ACHN (cell line): ENCODE data around the gene UNC45B.
"Not testable (repeated sequence)": the region's sequence is repeated elsewhere in the genome, so short reads cannot be mapped to it uniquely, and the experiment has no call there.

Experiments
- DNase-seq: peaks from one replicate; pipeline ENCODE4 v3.0.0-alpha.2; 2015
- in situ Hi-C: cut with HindIII; loops from 2 replicates; pipeline ENCODE4 v1.10.0; 2017; ENCODE audit warnings: low sequenced_read_pairs, low pct_ligation_motif_present, low pct_unique_long_range_greater_than_20kb

UNC45B gene

DNA sequence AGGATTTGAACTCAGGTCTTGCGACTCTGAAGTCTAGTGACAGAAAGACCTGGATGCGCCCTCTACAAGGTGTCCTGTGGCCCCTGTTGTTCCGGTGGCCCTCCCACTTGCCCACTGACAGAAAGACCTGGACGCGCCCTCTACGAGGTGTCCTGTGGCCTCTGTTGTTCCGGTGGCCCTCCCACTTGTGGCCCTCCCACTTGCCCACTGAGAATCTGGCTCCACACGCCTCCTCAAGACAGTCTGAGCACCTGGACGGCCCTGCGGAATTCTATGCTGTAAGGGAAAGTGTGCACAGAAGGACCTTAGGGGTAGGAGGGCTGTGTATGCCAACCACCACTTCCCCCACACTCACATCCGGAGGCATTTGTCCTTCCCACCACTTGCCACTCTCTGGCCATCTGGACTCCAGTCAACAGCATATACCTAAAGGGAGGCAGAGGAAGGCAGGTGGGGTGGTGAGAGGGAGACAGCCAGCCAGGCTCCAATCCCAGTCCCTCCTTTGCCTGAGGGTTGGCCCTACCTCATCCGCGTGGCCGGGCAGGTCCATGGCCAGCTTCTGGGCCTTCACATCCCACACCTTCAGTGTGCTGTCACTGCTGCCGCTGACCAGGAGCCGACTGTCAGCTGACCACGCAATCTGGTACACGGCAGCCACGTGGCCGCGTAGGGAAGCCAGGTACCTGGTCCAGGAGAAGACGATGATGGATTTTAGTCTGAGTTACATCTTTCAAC lies 14.6 kb upstream of the UNC45B start:
- in situ Hi-C loops = no loop called here
- DNase-seq = no peak

GRCh38 chr17:35135322-35135721 lies 12.3 kb upstream of the UNC45B start:
- in situ Hi-C loops = no loop called here
- no peak for DNase-seq

DNA sequence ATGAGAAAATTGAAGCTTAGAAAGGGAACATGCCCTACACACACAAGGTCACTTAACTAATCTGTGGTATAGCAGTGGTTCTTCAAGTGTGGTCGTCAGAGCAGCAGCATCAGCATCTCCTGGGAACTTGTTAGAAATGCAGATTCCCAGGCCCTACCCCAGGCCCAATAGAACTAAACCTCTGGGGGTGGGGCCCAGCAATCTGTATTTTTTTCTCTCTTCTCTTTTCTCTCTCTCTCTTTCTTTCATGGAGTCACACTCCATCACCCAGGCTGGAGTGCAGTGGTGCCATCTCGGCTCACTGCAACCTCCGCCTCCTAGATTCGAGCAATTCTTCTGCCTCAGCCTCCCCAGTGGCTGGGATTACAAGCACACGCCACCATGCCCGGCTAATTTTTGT lies 9.4 kb upstream of the UNC45B start:
- no peak for DNase-seq
- in situ Hi-C loops = no loop called here

DNA sequence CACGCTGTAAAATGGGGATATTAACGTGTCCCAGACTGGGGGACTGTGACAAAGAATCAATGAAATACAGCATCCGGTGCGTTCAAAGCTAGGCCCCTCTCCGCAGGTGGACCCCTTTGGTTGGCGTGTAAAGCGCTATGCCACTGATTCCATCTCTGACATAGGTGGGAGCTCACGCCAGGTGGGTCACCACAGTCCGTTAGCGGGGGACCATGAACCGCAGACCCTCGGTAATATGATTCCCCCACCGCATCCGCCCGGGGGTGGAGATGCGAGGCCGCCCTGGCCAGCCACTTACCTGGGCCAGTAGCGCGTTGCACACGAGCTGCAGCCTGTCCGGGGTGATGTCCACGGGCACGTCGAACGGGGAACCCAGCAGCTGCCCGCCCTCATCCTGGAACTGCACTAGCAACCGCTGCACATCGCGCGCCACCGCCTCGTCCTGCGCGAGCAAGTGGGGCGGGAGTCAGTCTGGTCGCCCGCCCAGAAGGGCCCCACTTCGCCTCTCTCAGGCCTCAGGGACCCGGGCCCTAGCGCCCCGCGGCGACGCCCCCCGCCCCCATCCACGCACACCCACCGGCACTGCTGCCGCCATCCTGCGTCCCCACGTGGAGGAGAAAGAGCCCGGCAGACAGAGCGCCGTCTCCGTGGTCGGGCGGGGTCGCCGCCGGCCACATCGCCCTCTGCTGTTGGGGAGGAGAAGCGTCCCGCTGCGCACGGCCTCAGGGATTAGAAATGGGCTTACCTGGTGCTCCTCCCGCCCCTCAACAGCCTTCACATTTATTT lies 5.7 kb upstream of the UNC45B start, which contains the start of gene NLE1:
Gene NLE1 (minus strand): TSS at position 623 of the 786 bp plus-strand sequence. CDS start 28 bp downstream, at position 595.
- in situ Hi-C loops = no loop called here
- DNase-seq = peak; percentile 78

DNA sequence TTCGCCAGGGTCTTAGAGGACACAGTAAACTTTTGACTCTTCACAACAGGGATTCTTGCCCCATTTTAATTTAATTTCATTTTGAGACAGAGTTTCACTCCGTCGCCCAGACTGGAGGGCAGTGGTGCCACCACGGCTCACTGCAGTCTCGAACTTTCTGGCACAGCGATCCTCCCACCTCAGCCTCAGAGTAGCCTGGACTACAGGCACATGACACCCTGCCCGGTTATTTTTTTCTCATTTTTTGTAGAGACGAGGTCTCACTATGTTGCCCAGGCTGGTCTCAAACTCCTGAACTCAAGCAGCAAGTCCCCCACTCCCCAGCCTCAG lies 5.2 kb upstream of the UNC45B start:
- no peak for DNase-seq

DNA sequence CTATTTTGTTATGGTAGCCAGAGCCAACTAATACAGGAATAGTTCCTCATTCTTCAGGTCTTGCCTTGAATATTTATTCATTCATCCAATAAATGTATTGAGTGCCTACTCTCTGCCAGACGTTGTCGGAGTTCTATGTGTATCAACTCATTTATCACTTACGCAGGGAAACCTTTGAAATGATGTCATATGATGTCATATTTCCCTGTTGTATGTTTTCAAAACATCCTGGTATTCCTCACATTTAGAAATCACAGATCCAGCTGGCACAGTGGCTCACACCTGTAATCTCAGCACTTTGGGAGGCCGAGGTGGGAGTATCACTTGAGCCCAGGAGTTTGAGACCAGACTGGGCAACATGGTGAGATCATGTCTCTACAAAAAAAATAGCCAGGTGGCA lies 2.8 kb upstream of the UNC45B start:
- DNase-seq = no peak
- in situ Hi-C loops = no loop called here

More for the DNA sequence above, 5.2 kb upstream of the UNC45B start:
- in situ Hi-C loops = no loop called here

DNA sequence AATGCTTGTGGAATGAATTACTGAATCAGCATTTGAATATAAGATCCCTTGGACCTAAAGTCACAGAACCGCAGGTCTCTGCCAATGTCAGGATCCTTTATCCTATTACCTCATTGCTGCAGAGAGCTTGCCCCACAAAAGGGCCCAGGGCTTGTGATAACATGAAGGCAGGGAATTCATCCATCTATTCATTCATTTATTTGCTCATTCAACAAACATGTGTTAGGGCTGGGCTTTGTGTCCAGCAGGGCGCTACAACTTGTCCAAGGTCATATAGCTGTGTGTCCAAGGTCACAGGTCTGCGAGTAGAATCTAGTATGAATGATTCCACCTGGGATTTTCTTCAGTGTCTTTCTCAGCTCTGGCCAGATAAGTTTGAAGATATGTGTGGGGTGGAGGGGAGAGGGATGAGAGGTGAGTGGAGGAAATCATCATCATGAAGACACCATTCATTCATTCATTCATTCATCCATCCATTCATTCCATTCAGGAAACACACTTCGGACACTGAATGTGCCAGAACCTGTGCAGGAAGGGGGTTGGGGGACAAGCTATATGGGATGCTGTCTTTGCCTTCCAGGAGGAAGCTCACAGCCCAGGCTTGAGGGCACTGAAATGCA lies 1.3 kb upstream of the UNC45B start:
- DNase-seq = no peak
- in situ Hi-C loops = no loop called here

GRCh38 chr17:35148144-35148543 lies 527 bp downstream of the UNC45B start:
- DNase-seq = no peak
- in situ Hi-C loops = no loop called here

DNA sequence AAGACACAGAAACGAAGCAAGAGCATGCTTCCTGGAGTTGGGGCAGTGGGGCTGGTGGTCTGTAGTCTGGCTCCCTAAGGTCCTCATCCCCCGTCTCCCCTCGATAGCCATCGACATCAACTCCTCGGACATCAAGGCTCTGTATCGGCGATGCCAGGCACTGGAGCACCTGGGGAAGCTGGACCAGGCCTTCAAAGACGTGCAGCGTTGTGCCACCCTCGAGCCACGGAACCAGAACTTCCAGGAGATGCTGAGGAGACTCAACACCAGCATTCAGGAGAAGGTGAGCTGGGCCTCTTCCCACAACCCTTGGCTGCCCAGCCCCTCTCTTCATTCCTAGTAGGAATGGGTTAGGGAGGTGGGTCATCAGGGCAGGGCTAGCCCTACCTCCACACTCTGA lies 2.3 kb downstream of the UNC45B start:
- no peak for DNase-seq
- in situ Hi-C loops = no loop called here

- in situ Hi-C loops, DNase-seq: not testable (repeated sequence)
Measured at GRCh38 chr17:35151080-35151479, 3.5 kb downstream of the UNC45B start.

GRCh38 chr17:35152421-35153140 lies 5.0 kb downstream of the UNC45B start:
- in situ Hi-C loops = no loop called here
- no peak for DNase-seq

- in situ Hi-C loops = no loop called here
- DNase-seq = no peak
Measured at GRCh38 chr17:35154196-35155165, 6.9 kb downstream of the UNC45B start.

GRCh38 chr17:35155246-35155645 lies 7.6 kb downstream of the UNC45B start:
- in situ Hi-C loops = no loop called here
- DNase-seq = no peak

- DNase-seq = no peak
- in situ Hi-C loops = no loop called here
Measured at GRCh38 chr17:35159940-35160339, 12.3 kb downstream of the UNC45B start.

DNA sequence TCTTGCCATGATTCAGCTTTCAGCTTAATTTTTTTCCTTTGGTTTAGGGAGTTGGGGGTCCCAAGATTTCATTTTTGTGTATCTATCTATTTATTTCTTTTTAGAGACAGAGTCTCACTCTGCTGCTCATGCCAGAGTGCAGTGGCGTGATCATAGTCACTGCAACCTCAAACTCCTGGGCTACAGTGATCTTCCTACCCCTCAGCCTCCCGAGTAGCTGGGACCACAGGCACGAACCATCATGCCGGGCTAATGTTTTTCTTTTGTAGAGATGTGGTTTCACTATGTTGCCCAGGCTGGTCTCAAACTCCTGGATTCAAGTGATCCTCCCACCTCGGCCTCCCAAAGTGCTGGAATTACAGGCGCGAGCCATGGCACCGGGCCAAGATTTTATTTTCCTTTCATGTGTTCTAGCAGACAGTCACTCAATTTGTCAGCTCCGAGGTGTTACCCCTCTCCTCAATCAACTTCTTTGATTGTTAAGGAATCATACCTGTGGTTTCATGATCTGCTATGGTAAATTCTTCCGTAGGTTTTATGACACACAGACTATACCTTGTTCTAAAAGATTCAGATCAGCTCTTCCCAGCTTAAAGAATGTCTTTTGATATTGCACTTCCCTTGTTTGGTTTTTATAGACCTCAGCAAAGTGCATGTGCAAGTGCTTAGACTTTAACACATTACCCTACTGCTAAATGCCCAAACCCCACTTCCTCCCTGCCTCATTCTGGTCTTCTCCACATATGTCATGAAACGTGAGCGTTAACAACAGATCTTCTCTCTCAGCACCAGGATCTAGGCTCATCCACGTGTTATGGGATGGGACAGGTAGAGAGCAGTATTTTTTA lies 13.0 kb downstream of the UNC45B start:
- in situ Hi-C loops = no loop called here
- no peak for DNase-seq

DNA sequence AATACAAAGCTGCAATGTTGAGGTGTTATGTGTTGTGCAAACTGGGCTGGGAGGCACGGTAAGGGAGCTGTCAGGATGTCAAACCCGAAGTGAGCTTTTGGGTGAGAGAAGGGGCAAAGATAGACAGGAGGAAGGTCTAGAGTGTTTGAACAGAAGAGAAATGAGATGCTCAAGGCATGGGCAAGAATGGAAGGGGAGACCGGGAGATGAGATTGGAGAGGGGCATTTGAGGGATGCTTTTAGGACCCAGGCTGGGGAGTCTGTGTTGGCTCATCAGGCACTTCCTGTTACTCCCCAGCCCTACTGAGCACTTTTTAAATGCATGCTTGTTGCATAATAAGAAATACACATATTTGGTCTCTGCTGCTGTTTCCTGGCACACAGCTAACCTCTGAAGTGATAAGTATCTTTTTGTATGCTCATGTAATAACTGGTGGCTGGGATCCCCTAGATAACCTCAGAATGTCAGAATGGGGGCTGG lies 13.7 kb downstream of the UNC45B start:
- in situ Hi-C loops = no loop called here
- no peak for DNase-seq

DNA sequence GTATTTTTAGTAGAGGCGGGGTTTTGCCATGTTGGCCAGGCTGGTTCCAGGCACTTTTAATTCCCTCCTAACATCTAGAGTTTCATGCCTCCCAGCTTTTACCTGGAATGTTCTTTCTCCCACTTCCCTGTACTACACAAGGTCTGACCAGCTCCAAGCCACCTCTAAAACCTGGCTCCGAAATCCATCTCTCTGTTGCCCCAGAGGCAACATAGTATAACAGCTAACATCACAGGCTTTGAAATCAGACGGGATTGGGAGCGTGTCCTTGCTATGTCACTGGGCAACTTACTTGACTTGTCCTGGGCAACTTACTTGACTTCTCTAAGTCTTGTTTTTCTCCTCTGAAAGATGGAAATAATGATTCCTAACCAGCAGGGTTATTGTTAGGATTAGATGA lies 15.1 kb downstream of the UNC45B start:
- in situ Hi-C loops = no loop called here
- no peak for DNase-seq
